Muscle of leg (tissue), 11 donors: ENCODE data around the gene ACVR1B. TPM values are rescaled to one million over a fixed set of nuclear protein-coding genes. Genes with fewer than 3 reads are reported as not detected.
A peak's percentile ranks its signal among the peaks of the same experiment; 100 is the strongest.

Experiments used
- DNase-seq: peaks from one replicate; pipeline ENCODE4 v3.0.0; 2013
- H3K27ac ChIP-seq: one replicate; pipeline ENCODE4 v1.5.1; 2013; ENCODE audit warnings: mild to moderate bottlenecking, low read length, control low read depth
- H3K27me3 ChIP-seq: one replicate; pipeline ENCODE4 v1.6.1; 2013; ENCODE audit warnings: low read length; ENCODE audit not compliant: control insufficient read depth, insufficient read depth
- H3K36me3 ChIP-seq: one replicate; pipeline ENCODE4 v1.6.1; 2013; ENCODE audit warnings: low read length; ENCODE audit not compliant: control insufficient read depth, insufficient read depth
- H3K4me1 ChIP-seq: one replicate; pipeline ENCODE4 v1.6.1; 2013; ENCODE audit warnings: low read length; ENCODE audit not compliant: control insufficient read depth, insufficient read depth
- H3K4me3 ChIP-seq: one replicate; pipeline ENCODE4 v1.5.1; 2013; ENCODE audit warnings: low read length, control low read depth
- H3K9me3 ChIP-seq: replicated peaks from 2 replicates; pipeline ENCODE4 v1.6.1; 2013; ENCODE audit warnings: low read depth, low read length; ENCODE audit not compliant: control insufficient read depth
- WGBS: methylation state at CpG from one replicate; pipeline ENCODE4 v1.1.5; 2013; ENCODE audit warnings: missing lambda C conversion rate; ENCODE audit not compliant: insufficient coverage; 5-methylcytosine and 5-hydroxymethylcytosine counted together
- polyA plus RNA-seq, 8 donors: library from polyadenylated mRNA; unstranded; fragments of 120-200 nt; gene quantifications; one replicate each; pipeline versions ENCODE4 v1.2.1 to v1.2.3, GENCODE V29; 2013; ENCODE audit warnings: inconsistent platforms in 1 of 8, low replicate concordance in 1 of 8; ENCODE audit not compliant: insufficient read length in 8 of 8, insufficient read depth in 1 of 8
- total RNA-seq: library from RNA; stranded (reverse); fragments of 120-200 nt; gene quantifications from one replicate; pipeline ENCODE4 v1.2.4, GENCODE V29; 2013

ACVR1B gene
- total and polyA plus RNA-seq, 9 donors = 7.7 to 17.2 (median 15.3) TPM

DNA sequence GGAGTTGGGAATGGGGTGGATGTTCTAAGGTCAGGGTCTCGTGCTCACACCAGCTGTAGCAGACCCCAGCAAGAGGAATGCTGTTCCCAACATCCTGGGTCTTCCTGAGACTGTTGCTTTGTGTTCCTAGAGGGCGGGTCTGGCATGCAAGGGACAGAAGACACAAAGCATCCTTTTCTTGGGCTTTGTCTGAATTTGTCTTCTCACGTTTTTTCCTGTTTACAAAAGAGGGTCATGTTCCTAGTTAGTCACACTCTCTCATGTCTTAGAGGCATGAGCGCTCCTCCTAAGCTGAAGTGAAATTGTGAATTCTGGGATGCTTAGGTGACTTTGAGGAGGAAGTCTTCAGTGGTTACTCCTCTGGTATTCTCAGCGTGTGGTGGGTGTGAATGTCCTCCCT, 45.6 kb downstream of the ACVR1B start:
- no peaks in the 10 kb centered on the region for H3K9me3 ChIP-seq
- H3K36me3 ChIP-seq = peaks cover 37% of the 10 kb centered on the region
- no peak for DNase-seq
- H3K27ac ChIP-seq = no peak overlapping the region
- no peaks in the 10 kb centered on the region for H3K27me3 ChIP-seq
- WGBS = 83% methylated on average over 3 of the region's 5 CpGs
- no peak overlapping the region for H3K4me3 ChIP-seq
- H3K4me1 ChIP-seq = no peaks in the 10 kb centered on the region

DNA sequence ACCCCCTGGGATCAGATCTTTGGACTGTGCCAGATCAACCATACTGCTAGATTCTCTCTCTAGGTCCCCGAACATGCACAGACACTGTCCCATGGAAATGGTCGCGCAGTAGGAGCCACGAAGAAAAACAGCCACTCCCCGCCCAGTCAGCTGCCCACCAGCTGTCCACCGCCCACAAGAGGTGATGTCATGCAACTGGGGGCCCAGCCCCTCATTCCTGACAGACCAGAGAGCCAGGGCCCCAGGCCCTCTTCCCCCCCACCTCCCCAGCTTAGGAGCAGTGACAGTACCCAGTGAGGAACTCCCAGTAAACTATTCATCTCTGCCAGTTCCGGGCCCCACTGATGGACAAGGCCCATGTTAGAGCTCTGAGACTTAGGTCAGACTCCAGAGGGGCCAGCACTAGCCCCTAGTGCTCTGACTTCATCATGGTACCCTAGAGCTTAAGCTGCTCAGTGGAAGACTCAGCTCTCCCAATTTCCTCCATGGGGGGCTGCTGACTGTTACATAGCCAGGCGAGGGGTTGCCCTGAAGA, 51.6 kb downstream of the ACVR1B start:
- Histone ChIP-seq H3K27me3 (peaks cover 17% of the 10 kb centered on the region), H3K9me3 (no peaks in the 10 kb centered on the region), H3K4me1 (peaks cover 35% of the 10 kb centered on the region), H3K36me3 (peaks cover 4% of the 10 kb centered on the region), H3K4me3 (no peak overlapping the region), H3K27ac (no peak overlapping the region)
- DNase-seq = no peak
- 68% methylated on average over 7 of the region's 8 CpGs for WGBS

DNA sequence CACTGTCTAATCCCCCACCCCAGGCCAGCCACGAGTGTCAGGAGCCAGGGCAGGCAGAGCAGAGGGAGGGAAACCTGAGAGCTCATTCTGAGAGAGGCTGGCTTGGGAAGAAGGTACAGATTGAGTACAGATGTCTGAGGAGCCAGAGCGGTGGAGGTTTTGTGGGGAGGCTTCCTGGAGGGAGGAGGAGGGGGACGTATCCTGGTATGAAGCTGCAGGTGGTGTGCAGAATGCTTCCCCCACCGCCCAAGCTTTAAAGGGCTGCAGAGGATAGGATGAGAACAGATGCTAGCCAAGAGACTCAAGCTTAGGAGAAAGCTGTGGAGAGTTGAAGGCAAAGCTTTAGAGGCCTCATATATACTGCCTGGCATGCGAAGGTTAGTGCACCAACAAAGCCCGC, 52.1 kb downstream of the ACVR1B start:
- Histone ChIP-seq H3K27ac (no peak overlapping the region), H3K4me3 (no peak overlapping the region), H3K36me3 (peaks cover 4% of the 10 kb centered on the region), H3K4me1 (peaks cover 40% of the 10 kb centered on the region), H3K27me3 (peaks cover 18% of the 10 kb centered on the region), H3K9me3 (no peaks in the 10 kb centered on the region)
- DNase-seq = no peak
- whole genome bisulfite sequencing = 52% methylated on average over 5 of the region's 6 CpGs

DNA sequence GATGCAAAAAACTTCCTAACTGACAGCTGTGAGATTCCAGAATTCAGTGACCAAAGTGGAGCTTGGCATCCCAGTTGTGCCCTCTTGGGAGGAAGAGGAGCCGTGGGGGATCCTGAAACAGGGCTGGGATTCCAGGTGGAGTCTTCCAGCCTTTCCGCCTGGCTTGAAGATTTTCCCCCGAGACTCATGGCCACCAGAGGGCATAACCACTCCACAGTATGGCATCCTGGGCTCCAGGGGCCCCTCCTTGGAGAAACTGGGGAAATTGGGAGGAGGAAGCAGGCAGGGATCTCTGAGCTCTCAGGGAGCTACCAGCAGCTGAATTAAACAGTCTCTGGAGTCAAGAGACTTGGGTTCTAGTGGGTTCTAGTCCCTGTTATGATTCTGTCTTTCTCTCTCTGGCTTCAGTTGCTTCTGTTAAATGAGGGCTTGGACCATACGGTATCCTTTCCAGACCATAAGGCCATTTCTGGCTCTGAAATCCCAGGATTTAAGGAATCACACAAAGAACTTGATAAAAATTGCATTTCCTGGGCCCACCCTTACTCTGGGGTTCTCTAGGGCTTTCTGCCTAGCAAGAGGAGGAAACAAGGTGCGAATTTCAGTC, 52.6 kb downstream of the ACVR1B start:
- H3K4me3 ChIP-seq = no peak overlapping the region
- H3K9me3 ChIP-seq = no peaks in the 10 kb centered on the region
- H3K27ac ChIP-seq = no peak overlapping the region
- 45% methylated on average over 2 of the region's 5 CpGs for WGBS
- H3K4me1 ChIP-seq = peaks cover 45% of the 10 kb centered on the region
- DNase-seq = peak; percentile 53
- peaks cover 18% of the 10 kb centered on the region for H3K27me3 ChIP-seq
- H3K36me3 ChIP-seq = peaks cover 4% of the 10 kb centered on the region

DNA sequence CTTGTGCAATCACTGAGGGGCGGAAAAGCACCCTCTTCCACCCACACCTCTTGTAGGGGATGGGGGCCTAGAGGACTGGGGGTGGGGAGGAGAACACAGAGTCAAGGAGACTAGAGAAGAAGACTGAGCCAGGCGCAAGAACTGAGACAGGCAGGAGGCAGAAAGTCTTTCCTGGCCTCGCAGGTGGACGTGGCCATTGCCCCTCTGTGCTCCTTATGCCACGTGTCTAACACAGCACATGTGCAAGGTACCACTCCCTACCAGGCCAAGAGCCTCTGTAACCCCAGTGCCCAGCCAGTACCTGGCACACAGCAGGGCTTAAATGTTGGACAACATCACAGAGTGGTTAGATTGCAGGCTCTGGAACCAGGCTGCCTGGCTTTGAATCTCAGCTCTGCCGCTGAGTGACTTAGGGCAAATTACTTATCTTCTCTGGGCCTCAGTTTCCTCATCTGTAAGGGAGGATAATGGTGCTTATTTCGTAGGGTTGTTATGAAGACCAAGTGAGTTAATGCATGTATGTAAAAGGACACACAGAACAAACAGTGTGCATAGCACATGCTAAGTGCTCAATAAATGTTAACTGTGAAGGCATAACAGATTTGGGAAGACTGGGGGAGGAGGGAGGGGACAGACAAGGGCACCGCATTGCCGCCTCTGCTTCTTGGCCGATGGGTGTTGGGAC, 53.9 kb downstream of the ACVR1B start:
- H3K4me3 ChIP-seq = no peak overlapping the region
- H3K27ac ChIP-seq = no peak overlapping the region
- H3K9me3 ChIP-seq = no peaks in the 10 kb centered on the region
- no peaks in the 10 kb centered on the region for H3K36me3 ChIP-seq
- no peak for DNase-seq
- H3K27me3 ChIP-seq = peaks cover 18% of the 10 kb centered on the region
- WGBS = 80% methylated on average over 5 of the region's 10 CpGs
- H3K4me1 ChIP-seq = peaks cover 56% of the 10 kb centered on the region

DNA sequence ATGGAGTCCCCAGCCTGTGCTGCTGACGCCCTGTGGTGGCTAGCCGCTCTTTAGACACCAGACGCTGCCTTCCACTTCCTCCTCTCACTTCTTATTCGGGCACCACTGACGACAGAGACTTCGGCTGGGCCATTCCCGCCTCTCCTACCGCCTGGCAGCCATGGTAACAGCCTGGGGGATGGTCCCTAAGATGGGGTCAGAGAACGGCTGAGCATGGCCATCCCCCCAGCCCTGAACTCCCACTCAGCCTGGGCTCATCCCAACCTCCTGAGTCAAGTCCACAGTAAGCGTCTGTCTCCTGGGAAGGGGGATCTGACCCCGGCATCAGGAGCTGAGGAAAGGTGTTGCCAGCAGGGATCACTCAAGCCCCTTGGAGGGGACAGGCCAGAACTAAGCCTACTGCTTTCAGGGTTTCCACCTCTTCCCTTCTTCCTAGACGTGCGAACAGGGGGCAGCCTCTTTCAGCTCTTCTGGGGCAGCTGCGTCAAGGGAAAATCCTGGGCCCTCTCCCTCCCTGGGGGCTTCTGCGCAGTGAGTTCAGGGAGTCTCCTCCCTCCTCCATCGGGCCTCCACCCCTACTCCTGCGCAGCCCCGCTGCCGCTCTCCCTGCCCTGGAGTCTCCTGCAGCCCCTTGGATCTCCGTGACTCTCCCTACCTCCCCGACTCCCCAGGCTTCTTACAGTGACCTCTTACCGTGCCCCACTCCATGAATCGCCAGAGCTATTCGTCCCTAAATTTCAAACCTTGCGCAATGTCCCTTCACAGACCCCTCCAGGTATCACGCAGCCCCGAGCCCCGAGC, 54.6 kb downstream of the ACVR1B start:
- no peaks in the 10 kb centered on the region for H3K9me3 ChIP-seq
- H3K27me3 ChIP-seq = peaks cover 18% of the 10 kb centered on the region
- DNase-seq = peak; percentile 68
- no peak overlapping the region for H3K27ac ChIP-seq
- peaks cover 7% of the 10 kb centered on the region for H3K36me3 ChIP-seq
- 18% methylated on average over 20 of the region's 28 CpGs for WGBS
- peaks cover 64% of the 10 kb centered on the region for H3K4me1 ChIP-seq
- peak overlapping the region; percentile 28 for H3K4me3 ChIP-seq

DNA sequence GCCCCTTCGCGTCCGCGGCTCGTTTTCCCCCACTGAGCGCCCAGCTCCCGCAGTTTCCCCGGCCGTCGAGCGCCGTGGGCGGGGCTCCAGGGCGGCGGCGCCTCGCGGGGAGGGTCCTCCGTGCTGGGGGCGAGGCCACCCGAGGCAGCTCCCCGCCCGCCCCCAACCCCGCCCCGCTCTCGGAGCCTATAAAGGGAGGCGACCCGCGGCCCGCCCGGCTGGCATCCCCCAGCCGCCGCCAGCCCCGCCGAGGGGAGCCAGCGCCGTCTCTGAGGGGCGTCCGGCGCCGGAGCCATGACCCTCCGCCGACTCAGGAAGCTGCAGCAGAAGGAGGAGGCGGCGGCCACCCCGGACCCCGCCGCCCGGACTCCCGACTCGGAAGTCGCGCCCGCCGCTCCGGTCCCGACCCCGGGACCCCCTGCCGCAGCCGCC, 55.2 kb downstream of the ACVR1B start, which contains the start of gene TAMALIN:
Gene TAMALIN (plus strand): TSS at position 221 of the 432 bp plus-strand sequence. CDS start 74 bp downstream, at position 295.
- H3K4me1 ChIP-seq = peaks cover 70% of the 10 kb centered on the region
- WGBS = under 1% methylated on average over 54 of the region's 60 CpGs
- H3K27ac ChIP-seq = peak within 1 kb of the TSS; percentile 99
- peak; percentile 92 for DNase-seq
- peaks cover 18% of the 10 kb centered on the region for H3K27me3 ChIP-seq
- H3K36me3 ChIP-seq = peaks cover 12% of the 10 kb centered on the region
- H3K9me3 ChIP-seq = no peaks in the 10 kb centered on the region
- H3K4me3 ChIP-seq = peak within 1 kb of the TSS; percentile 84

DNA sequence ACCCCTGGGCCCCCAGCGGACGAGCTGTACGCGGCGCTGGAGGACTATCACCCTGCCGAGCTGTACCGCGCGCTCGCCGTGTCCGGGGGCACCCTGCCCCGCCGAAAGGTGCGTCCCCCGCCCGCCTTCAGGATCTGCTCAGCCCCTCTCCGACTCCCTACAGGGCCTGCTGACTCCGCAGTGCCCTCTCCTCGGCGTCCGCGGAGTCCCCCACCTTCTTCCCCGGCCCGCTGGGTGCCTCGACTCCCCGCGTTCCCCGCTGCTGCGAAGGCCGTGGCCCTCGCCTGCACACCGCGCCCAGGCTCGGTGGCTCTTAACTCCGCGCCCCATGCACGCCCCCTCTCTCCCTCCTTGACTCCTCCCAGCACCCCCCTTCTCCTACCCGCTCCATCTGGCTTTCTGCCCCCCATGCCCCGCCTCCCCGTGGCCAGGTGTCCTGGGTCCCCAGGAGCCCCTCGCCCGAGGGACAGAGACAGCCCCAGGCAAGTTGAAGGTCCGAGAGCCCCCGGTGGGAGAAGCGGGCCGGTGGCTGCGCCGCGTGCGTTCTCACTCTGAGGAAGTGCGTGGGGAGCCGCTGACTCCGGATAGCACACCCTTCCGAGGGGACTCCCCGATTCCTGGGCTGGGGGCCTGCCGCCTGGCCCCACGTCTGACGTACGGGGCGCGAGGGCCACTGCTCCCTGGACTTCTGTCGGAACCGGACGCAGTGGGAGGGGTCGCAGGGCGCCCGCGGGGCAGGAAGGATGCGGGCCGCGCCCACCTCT, 55.8 kb downstream of the ACVR1B start:
- Histone ChIP-seq H3K27ac (peak overlapping the region; percentile 99), H3K9me3 (no peaks in the 10 kb centered on the region), H3K4me3 (peak overlapping the region; percentile 84), H3K4me1 (peaks cover 70% of the 10 kb centered on the region), H3K27me3 (peaks cover 18% of the 10 kb centered on the region), H3K36me3 (peaks cover 16% of the 10 kb centered on the region)
- peak; percentile 73 for DNase-seq
- WGBS = under 1% methylated on average over 71 of the region's 72 CpGs

DNA sequence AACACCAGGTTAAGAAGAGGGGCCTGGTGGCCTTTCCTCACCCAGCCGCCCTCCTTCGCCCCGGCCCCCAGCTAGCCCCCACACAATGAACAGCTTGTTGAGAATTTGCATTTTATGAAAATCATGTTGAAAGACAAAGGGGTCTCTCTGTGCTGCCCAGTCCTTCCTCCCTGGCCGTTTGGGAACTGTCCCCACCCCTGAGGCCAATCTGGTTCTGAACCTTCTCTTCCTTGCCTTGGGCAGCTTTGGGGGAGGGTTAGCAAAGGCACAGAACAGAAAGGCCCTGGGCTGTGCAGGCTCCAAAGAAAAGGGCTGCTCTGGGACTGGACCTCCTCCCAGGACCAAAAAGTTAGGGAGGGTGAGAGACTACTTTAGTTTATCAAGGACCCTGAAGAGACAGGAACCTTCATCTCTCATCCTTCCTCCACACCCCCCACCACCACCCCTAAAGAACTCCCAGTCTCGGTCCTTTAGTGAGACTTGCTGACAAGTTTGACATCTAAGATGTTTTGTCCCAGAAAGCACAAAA, 56.5 kb downstream of the ACVR1B start:
- Histone ChIP-seq H3K4me3 (peak overlapping the region; percentile 84), H3K27me3 (peaks cover 18% of the 10 kb centered on the region), H3K4me1 (peaks cover 65% of the 10 kb centered on the region), H3K9me3 (no peaks in the 10 kb centered on the region), H3K27ac (peak overlapping the region; percentile 99), H3K36me3 (peaks cover 21% of the 10 kb centered on the region)
- DNase-seq = no peak
- WGBS = no CpG with 5 or more reads among the region's 5 CpGs
